Activated T-cell treated with anti-CD3 and anti-CD28 coated beads, Interleukin-2, amount 50 U/mL, for 24 hours (primary cell): ENCODE data around the gene SKAP2.

Experiments
- DNase-seq: peaks from one replicate; pipeline ENCODE4 v3.0.0-alpha.2; 2020
- H3K27ac Mint-ChIP-seq: 2 replicates; pipeline ENCODE4 v1.8.0; 2020; ENCODE audit warnings: mild to moderate bottlenecking, mixed read lengths
- H3K27me3 Mint-ChIP-seq: 2 replicates; pipeline ENCODE4 v1.8.0; 2020; ENCODE audit warnings: mixed read lengths
- H3K36me3 Mint-ChIP-seq: 2 replicates; pipeline ENCODE4 v1.8.0; 2020; ENCODE audit warnings: low read depth, mixed read lengths
- H3K4me1 Mint-ChIP-seq: 2 replicates; pipeline ENCODE4 v1.8.0; 2020; ENCODE audit warnings: low read depth, mixed read lengths
- H3K4me3 Mint-ChIP-seq: 2 replicates; pipeline ENCODE4 v1.8.0; 2020; ENCODE audit warnings: mild to moderate bottlenecking, moderate library complexity, mixed read lengths
- H3K9me3 Mint-ChIP-seq: 2 replicates; pipeline ENCODE4 v1.8.0; 2020; ENCODE audit warnings: mixed read lengths

The SKAP2 gene

GRCh38 chr7:26864309-26865093 lies at the start of gene SKAP2:
SKAP2 (minus strand) TSS chr7:26864590; CDS start chr7:26864429, 161 bp downstream.
- peak; percentile 92 for DNase-seq
- H3K36me3 Mint-ChIP-seq: peaks cover 11% of the 10 kb centered on the region
- peak within 1 kb of the TSS; percentile 86 for H3K4me3 Mint-ChIP-seq
- peaks cover 4% of the 10 kb centered on the region for H3K9me3 Mint-ChIP-seq
- peaks cover 22% of the 10 kb centered on the region for H3K4me1 Mint-ChIP-seq
- H3K27ac Mint-ChIP-seq: peak within 1 kb of the TSS; percentile 87
- peaks cover 62% of the 10 kb centered on the region for H3K27me3 Mint-ChIP-seq

GRCh38 chr7:26912933-26913536 lies 48.6 kb upstream of the SKAP2 start:
- Mint-ChIP-seq H3K4me3 (no peak overlapping the region), H3K27ac (no peak overlapping the region), H3K4me1 (no peaks in the 10 kb centered on the region), H3K27me3 (peaks cover 10% of the 10 kb centered on the region), H3K36me3 (no peaks in the 10 kb centered on the region), H3K9me3 (no peaks in the 10 kb centered on the region)
- no peak for DNase-seq

GRCh38 chr7:26912338-26912737 lies 47.9 kb upstream of the SKAP2 start:
- H3K27me3 Mint-ChIP-seq: peaks cover 6% of the 10 kb centered on the region
- no peaks in the 10 kb centered on the region for H3K9me3 Mint-ChIP-seq
- H3K4me1 Mint-ChIP-seq: no peaks in the 10 kb centered on the region
- H3K36me3 Mint-ChIP-seq: no peaks in the 10 kb centered on the region
- H3K27ac Mint-ChIP-seq: no peak overlapping the region
- no peak overlapping the region for H3K4me3 Mint-ChIP-seq
- no peak for DNase-seq

GRCh38 chr7:26910221-26910620 lies 45.8 kb upstream of the SKAP2 start:
- DNase-seq: no peak
- Mint-ChIP-seq H3K4me3 (no peak overlapping the region), H3K9me3 (no peaks in the 10 kb centered on the region), H3K4me1 (no peaks in the 10 kb centered on the region), H3K36me3 (no peaks in the 10 kb centered on the region), H3K27me3 (peaks cover 3% of the 10 kb centered on the region), H3K27ac (no peak overlapping the region)

- H3K4me3 Mint-ChIP-seq: no peak overlapping the region
- peaks cover 2% of the 10 kb centered on the region for H3K9me3 Mint-ChIP-seq
- no peak for DNase-seq
- H3K27ac Mint-ChIP-seq: no peak overlapping the region
- no peaks in the 10 kb centered on the region for H3K4me1 Mint-ChIP-seq
- peaks cover 30% of the 10 kb centered on the region for H3K27me3 Mint-ChIP-seq
- H3K36me3 Mint-ChIP-seq: no peaks in the 10 kb centered on the region
Measured at GRCh38 chr7:26900251-26900650, 35.9 kb upstream of the SKAP2 start.

GRCh38 chr7:26899519-26899918 lies 35.1 kb upstream of the SKAP2 start:
- H3K27me3 Mint-ChIP-seq: peaks cover 34% of the 10 kb centered on the region
- no peak overlapping the region for H3K4me3 Mint-ChIP-seq
- DNase-seq: no peak
- no peak overlapping the region for H3K27ac Mint-ChIP-seq
- H3K9me3 Mint-ChIP-seq: peaks cover 2% of the 10 kb centered on the region
- no peaks in the 10 kb centered on the region for H3K36me3 Mint-ChIP-seq
- no peaks in the 10 kb centered on the region for H3K4me1 Mint-ChIP-seq

- no peaks in the 10 kb centered on the region for H3K36me3 Mint-ChIP-seq
- no peak for DNase-seq
- H3K27ac Mint-ChIP-seq: no peak overlapping the region
- no peaks in the 10 kb centered on the region for H3K9me3 Mint-ChIP-seq
- H3K27me3 Mint-ChIP-seq: peaks cover 40% of the 10 kb centered on the region
- no peak overlapping the region for H3K4me3 Mint-ChIP-seq
- no peaks in the 10 kb centered on the region for H3K4me1 Mint-ChIP-seq
Measured at GRCh38 chr7:26898891-26899290, 34.5 kb upstream of the SKAP2 start.

GRCh38 chr7:26897928-26898327 lies 33.5 kb upstream of the SKAP2 start:
- no peak overlapping the region for H3K27ac Mint-ChIP-seq
- no peaks in the 10 kb centered on the region for H3K9me3 Mint-ChIP-seq
- H3K4me3 Mint-ChIP-seq: no peak overlapping the region
- DNase-seq: no peak
- no peaks in the 10 kb centered on the region for H3K4me1 Mint-ChIP-seq
- peaks cover 46% of the 10 kb centered on the region for H3K27me3 Mint-ChIP-seq
- H3K36me3 Mint-ChIP-seq: no peaks in the 10 kb centered on the region

GRCh38 chr7:26891400-26892350 lies 27.3 kb upstream of the SKAP2 start:
- Mint-ChIP-seq H3K27me3 (peaks cover 26% of the 10 kb centered on the region), H3K27ac (no peak overlapping the region), H3K4me3 (no peak overlapping the region), H3K9me3 (no peaks in the 10 kb centered on the region), H3K4me1 (peaks cover 3% of the 10 kb centered on the region), H3K36me3 (no peaks in the 10 kb centered on the region)
- no peak for DNase-seq

GRCh38 chr7:26880852-26881251 lies 16.5 kb upstream of the SKAP2 start:
- H3K4me1 Mint-ChIP-seq: no peaks in the 10 kb centered on the region
- H3K4me3 Mint-ChIP-seq: no peak overlapping the region
- H3K36me3 Mint-ChIP-seq: no peaks in the 10 kb centered on the region
- H3K27me3 Mint-ChIP-seq: peaks cover 9% of the 10 kb centered on the region
- H3K9me3 Mint-ChIP-seq: peaks cover 17% of the 10 kb centered on the region
- no peak overlapping the region for H3K27ac Mint-ChIP-seq
- no peak for DNase-seq

- no peak for DNase-seq
- H3K27ac Mint-ChIP-seq: no peak overlapping the region
- H3K27me3 Mint-ChIP-seq: peaks cover 15% of the 10 kb centered on the region
- no peaks in the 10 kb centered on the region for H3K36me3 Mint-ChIP-seq
- H3K4me1 Mint-ChIP-seq: no peaks in the 10 kb centered on the region
- H3K4me3 Mint-ChIP-seq: no peak overlapping the region
- H3K9me3 Mint-ChIP-seq: peaks cover 6% of the 10 kb centered on the region
Measured at GRCh38 chr7:26879671-26880070, 15.3 kb upstream of the SKAP2 start.

GRCh38 chr7:26868841-26869495 lies 4.6 kb upstream of the SKAP2 start:
- H3K36me3 Mint-ChIP-seq: peaks cover 11% of the 10 kb centered on the region
- peaks cover 15% of the 10 kb centered on the region for H3K4me1 Mint-ChIP-seq
- H3K4me3 Mint-ChIP-seq: no peak overlapping the region
- no peak overlapping the region for H3K27ac Mint-ChIP-seq
- DNase-seq: no peak
- peaks cover 4% of the 10 kb centered on the region for H3K9me3 Mint-ChIP-seq
- H3K27me3 Mint-ChIP-seq: peaks cover 48% of the 10 kb centered on the region

- H3K27ac Mint-ChIP-seq: peak overlapping the region; percentile 87
- peaks cover 65% of the 10 kb centered on the region for H3K27me3 Mint-ChIP-seq
Measured at GRCh38 chr7:26865094-26865388, 651 bp upstream of the SKAP2 start.

GRCh38 chr7:26863518-26864308 lies 677 bp downstream of the SKAP2 start:
- peaks cover 62% of the 10 kb centered on the region for H3K27me3 Mint-ChIP-seq
- peaks cover 4% of the 10 kb centered on the region for H3K9me3 Mint-ChIP-seq
- DNase-seq: no peak
- H3K4me3 Mint-ChIP-seq: peak overlapping the region; percentile 86
- peaks cover 11% of the 10 kb centered on the region for H3K36me3 Mint-ChIP-seq
- peaks cover 25% of the 10 kb centered on the region for H3K4me1 Mint-ChIP-seq
- H3K27ac Mint-ChIP-seq: peak overlapping the region; percentile 87

More at GRCh38 chr7:26865094-26865388, 651 bp upstream of the SKAP2 start:
- Mint-ChIP-seq H3K9me3 (peaks cover 4% of the 10 kb centered on the region), H3K4me3 (peak overlapping the region; percentile 86), H3K36me3 (peaks cover 11% of the 10 kb centered on the region), H3K4me1 (peaks cover 22% of the 10 kb centered on the region)
- no peak for DNase-seq
